ENCODE measurements around the gene BMP7.

BMP7 gene

GRCh38 chr20:57236813-57237584 lies 29.4 kb downstream of the BMP7 start:
- H3K14ac ChIP-seq (ENCODE audit: low read length) = no peak overlapping the region
- H3K23ac ChIP-seq (ENCODE audit: low read length) = no peak overlapping the region
- no peak overlapping the region for H4K8ac ChIP-seq (ENCODE audit: low read depth, low read length)
- H3K79me1 ChIP-seq (ENCODE audit: low read length) = no peaks in the 10 kb centered on the region
- H3K36me3 ChIP-seq (ENCODE audit: control insufficient read depth in 1 of 2, insufficient read depth in 2 of 2, low read length in 2 of 2) = no peaks in the 10 kb centered on the region
- H2AFZ ChIP-seq (ENCODE audit: insufficient read depth, low read length, poor library complexity) = no peak overlapping the region
- H3K4ac ChIP-seq (ENCODE audit: low read depth, low read length) = no peak overlapping the region
- H4K91ac ChIP-seq (ENCODE audit: low read depth, low read length) = no peak overlapping the region
- H3K27ac ChIP-seq (ENCODE audit: low read depth, low read length) = no peak overlapping the region
- no peaks in the 10 kb centered on the region for H3K27me3 ChIP-seq (ENCODE audit: insufficient read depth, low read length)
- no peak overlapping the region for H2BK12ac ChIP-seq (ENCODE audit: low read length)
- DNase-seq = no peak
- H3K4me3 ChIP-seq (ENCODE audit: low read depth, low read length) = no peak overlapping the region
- no peak overlapping the region for H3K4me2 ChIP-seq (ENCODE audit: low read length)
- H2BK120ac ChIP-seq (ENCODE audit: insufficient read depth, low read length, poor library complexity) = no peak overlapping the region
- no peaks in the 10 kb centered on the region for H3K79me2 ChIP-seq (ENCODE audit: control insufficient read depth, insufficient read depth, low read length, poor library complexity)
- H3K9me3 ChIP-seq (ENCODE audit: insufficient read depth, low read depth, low read length) = peaks cover 2% of the 10 kb centered on the region
- no peak overlapping the region for H3K18ac ChIP-seq (ENCODE audit: low read length)
- no CpG with 5 or more reads among the region's 15 CpGs for WGBS (ENCODE audit: extremely low coverage, insufficient coverage, insufficient read length)
- no peaks in the 10 kb centered on the region for H3K4me1 ChIP-seq (ENCODE audit: control insufficient read depth in 1 of 2, insufficient read depth in 2 of 2, low read length in 2 of 2)
- no peak overlapping the region for H3K9ac ChIP-seq (ENCODE audit: low read length)
- no peak overlapping the region for H2BK5ac ChIP-seq (ENCODE audit: low read depth, low read length, poor library complexity)
- H4K12ac ChIP-seq (ENCODE audit: low read depth, low read length) = no peak overlapping the region
- H2AK5ac ChIP-seq (ENCODE audit: low read length) = no peak overlapping the region

GRCh38 chr20:57234556-57235251 lies 31.7 kb downstream of the BMP7 start:
- H2BK12ac ChIP-seq (ENCODE audit: low read length) = no peak overlapping the region
- H2AK5ac ChIP-seq (ENCODE audit: low read length) = no peak overlapping the region
- no peak overlapping the region for H3K23ac ChIP-seq (ENCODE audit: low read length)
- no peaks in the 10 kb centered on the region for H3K27me3 ChIP-seq (ENCODE audit: insufficient read depth, low read length)
- H3K14ac ChIP-seq (ENCODE audit: low read length) = no peak overlapping the region
- H3K79me1 ChIP-seq (ENCODE audit: low read length) = no peaks in the 10 kb centered on the region
- H3K4me3 ChIP-seq (ENCODE audit: low read depth, low read length) = no peak overlapping the region
- H3K79me2 ChIP-seq (ENCODE audit: control insufficient read depth, insufficient read depth, low read length, poor library complexity) = no peaks in the 10 kb centered on the region
- H2AFZ ChIP-seq (ENCODE audit: insufficient read depth, low read length, poor library complexity) = no peak overlapping the region
- no peak overlapping the region for H2BK5ac ChIP-seq (ENCODE audit: low read depth, low read length, poor library complexity)
- no peak overlapping the region for H3K4me2 ChIP-seq (ENCODE audit: low read length)
- peaks cover 2% of the 10 kb centered on the region for H3K9me3 ChIP-seq (ENCODE audit: insufficient read depth, low read depth, low read length)
- H3K4ac ChIP-seq (ENCODE audit: low read depth, low read length) = no peak overlapping the region
- peaks cover 4 to 5% of the 10 kb centered on the region in 2 experiments for H3K4me1 ChIP-seq (ENCODE audit: control insufficient read depth in 1 of 2, insufficient read depth in 2 of 2, low read length in 2 of 2)
- no peak overlapping the region for H2BK120ac ChIP-seq (ENCODE audit: insufficient read depth, low read length, poor library complexity)
- no peak overlapping the region for H4K91ac ChIP-seq (ENCODE audit: low read depth, low read length)
- no CpG with 5 or more reads among the region's 11 CpGs for WGBS (ENCODE audit: extremely low coverage, insufficient coverage, insufficient read length)
- H3K27ac ChIP-seq (ENCODE audit: low read depth, low read length) = no peak overlapping the region
- H3K36me3 ChIP-seq (ENCODE audit: control insufficient read depth in 1 of 2, insufficient read depth in 2 of 2, low read length in 2 of 2) = no peaks in the 10 kb centered on the region
- H4K8ac ChIP-seq (ENCODE audit: low read depth, low read length) = no peak overlapping the region
- no peak for DNase-seq
- no peak overlapping the region for H3K18ac ChIP-seq (ENCODE audit: low read length)
- H4K12ac ChIP-seq (ENCODE audit: low read depth, low read length) = no peak overlapping the region
- no peak overlapping the region for H3K9ac ChIP-seq (ENCODE audit: low read length)

GRCh38 chr20:57231951-57232428 lies 34.5 kb downstream of the BMP7 start:
- Histone ChIP-seq H3K14ac (ENCODE audit: low read length) (no peak overlapping the region), H3K4me3 (ENCODE audit: low read depth, low read length) (no peak overlapping the region), H2BK120ac (ENCODE audit: insufficient read depth, low read length, poor library complexity) (no peak overlapping the region), H3K18ac (ENCODE audit: low read length) (no peak overlapping the region), H2BK5ac (ENCODE audit: low read depth, low read length, poor library complexity) (no peak overlapping the region), H3K27ac (ENCODE audit: low read depth, low read length) (no peak overlapping the region), H3K4me1 (ENCODE audit: control insufficient read depth in 1 of 2, insufficient read depth in 2 of 2, low read length in 2 of 2) (peaks cover 11 to 12% of the 10 kb centered on the region in 2 experiments), H3K9ac (ENCODE audit: low read length) (no peak overlapping the region), H3K79me2 (ENCODE audit: control insufficient read depth, insufficient read depth, low read length, poor library complexity) (no peaks in the 10 kb centered on the region), H3K23ac (ENCODE audit: low read length) (no peak overlapping the region), H4K8ac (ENCODE audit: low read depth, low read length) (no peak overlapping the region), H3K27me3 (ENCODE audit: insufficient read depth, low read length) (no peaks in the 10 kb centered on the region), H2BK12ac (ENCODE audit: low read length) (no peak overlapping the region), H2AK5ac (ENCODE audit: low read length) (no peak overlapping the region), H3K4ac (ENCODE audit: low read depth, low read length) (no peak overlapping the region), H2AFZ (ENCODE audit: insufficient read depth, low read length, poor library complexity) (no peak overlapping the region), H4K91ac (ENCODE audit: low read depth, low read length) (no peak overlapping the region), H3K4me2 (ENCODE audit: low read length) (no peak overlapping the region), H3K36me3 (ENCODE audit: control insufficient read depth in 1 of 2, insufficient read depth in 2 of 2, low read length in 2 of 2) (no peaks in the 10 kb centered on the region), H3K9me3 (ENCODE audit: insufficient read depth, low read depth, low read length) (no peaks in the 10 kb centered on the region), H3K79me1 (ENCODE audit: low read length) (no peaks in the 10 kb centered on the region), H4K12ac (ENCODE audit: low read depth, low read length) (no peak overlapping the region)
- WGBS (ENCODE audit: extremely low coverage, insufficient coverage, insufficient read length) = no CpG with 5 or more reads among the region's 2 CpGs
- DNase-seq = no peak

GRCh38 chr20:57231161-57231560 lies 35.3 kb downstream of the BMP7 start:
- Histone ChIP-seq H3K23ac (ENCODE audit: low read length) (no peak overlapping the region), H2BK12ac (ENCODE audit: low read length) (no peak overlapping the region), H2BK5ac (ENCODE audit: low read depth, low read length, poor library complexity) (no peak overlapping the region), H3K14ac (ENCODE audit: low read length) (no peak overlapping the region), H3K79me1 (ENCODE audit: low read length) (no peaks in the 10 kb centered on the region), H3K4me3 (ENCODE audit: low read depth, low read length) (no peak overlapping the region), H3K36me3 (ENCODE audit: control insufficient read depth in 1 of 2, insufficient read depth in 2 of 2, low read length in 2 of 2) (no peaks in the 10 kb centered on the region), H3K9me3 (ENCODE audit: insufficient read depth, low read depth, low read length) (no peaks in the 10 kb centered on the region), H3K27ac (ENCODE audit: low read depth, low read length) (no peak overlapping the region), H3K18ac (ENCODE audit: low read length) (no peak overlapping the region), H2AK5ac (ENCODE audit: low read length) (no peak overlapping the region), H4K12ac (ENCODE audit: low read depth, low read length) (no peak overlapping the region), H3K4me2 (ENCODE audit: low read length) (no peak overlapping the region), H3K9ac (ENCODE audit: low read length) (no peak overlapping the region), H3K4me1 (ENCODE audit: control insufficient read depth in 1 of 2, insufficient read depth in 2 of 2, low read length in 2 of 2) (peaks cover 11 to 12% of the 10 kb centered on the region in 2 experiments), H3K4ac (ENCODE audit: low read depth, low read length) (no peak overlapping the region), H4K8ac (ENCODE audit: low read depth, low read length) (no peak overlapping the region), H2BK120ac (ENCODE audit: insufficient read depth, low read length, poor library complexity) (no peak overlapping the region), H4K91ac (ENCODE audit: low read depth, low read length) (no peak overlapping the region), H2AFZ (ENCODE audit: insufficient read depth, low read length, poor library complexity) (no peak overlapping the region), H3K79me2 (ENCODE audit: control insufficient read depth, insufficient read depth, low read length, poor library complexity) (no peaks in the 10 kb centered on the region), H3K27me3 (ENCODE audit: insufficient read depth, low read length) (no peaks in the 10 kb centered on the region)
- no CpG with 5 or more reads among the region's 8 CpGs for WGBS (ENCODE audit: extremely low coverage, insufficient coverage, insufficient read length)
- DNase-seq = no peak
